ENCODE data around the gene ROM1.
A peak's percentile ranks its signal among the peaks of the same experiment; 100 is the strongest.
"Not testable (repeated sequence)": the region's sequence is repeated elsewhere in the genome, so short reads cannot be mapped to it uniquely, and the experiment has no call there.

ROM1 gene

GRCh38 chr11:62610814-62611704, 2.0 kb upstream of the ROM1 start:
- DNase-seq, result no peak

- DNase-seq, result peak; percentile 66 to 76 (median 68)
These were observed 1.2 kb upstream of the ROM1 start for GRCh38 chr11:62611705-62612365.

- no peak for DNase-seq
These were observed 278 bp downstream of the ROM1 start for GRCh38 chr11:62613291-62613778.

GRCh38 chr11:62614275-62614674, 1.2 kb downstream of the ROM1 start:
- no peak for DNase-seq

GRCh38 chr11:62615521-62615920, 2.5 kb downstream of the ROM1 start:
- DNase-seq, result no peak

- not testable (repeated sequence) for DNase-seq
These were observed 3.9 kb downstream of the ROM1 start for GRCh38 chr11:62616957-62617356.

- no peak for DNase-seq
These were observed 8.0 kb downstream of the ROM1 start for GRCh38 chr11:62621027-62621566.

GRCh38 chr11:62621567-62622470, 8.8 kb downstream of the ROM1 start, which contains the start of gene B3GAT3:
B3GAT3 (minus strand) TSS chr11:62621986; CDS start chr11:62621947, 39 bp downstream.
- peak; percentile 98 for DNase-seq

- DNase-seq, result no peak
These were observed 9.5 kb downstream of the ROM1 start for GRCh38 chr11:62622476-62623089.

GRCh38 chr11:62627713-62628112, 14.7 kb downstream of the ROM1 start:
- peak in 2 of 3 donors; percentile 20 to 26 for DNase-seq

GRCh38 chr11:62632492-62632891, 19.4 kb downstream of the ROM1 start:
- DNase-seq, result no peak

- DNase-seq, result no peak
These were observed 31.2 kb downstream of the ROM1 start for GRCh38 chr11:62644220-62644619.

- peak in 1 of 3 donors; percentile 18 for DNase-seq
These were observed 32.6 kb downstream of the ROM1 start for GRCh38 chr11:62645671-62645945.

GRCh38 chr11:62645946-62646824, 33.1 kb downstream of the ROM1 start, which contains the start of gene GANAB:
GANAB (minus strand) TSS chr11:62646613; CDS start chr11:62646599, 14 bp downstream.
- DNase-seq, result peak; percentile 99 to 100 (median 100)

GRCh38 chr11:62646825-62647608, 34.0 kb downstream of the ROM1 start:
- DNase-seq, result no peak

- DNase-seq, result no peak
These were observed 34.5 kb downstream of the ROM1 start for GRCh38 chr11:62647609-62648005.

- DNase-seq, result no peak
These were observed 35.3 kb downstream of the ROM1 start for GRCh38 chr11:62648185-62648966.

GRCh38 chr11:62648967-62649364, 35.9 kb downstream of the ROM1 start:
- DNase-seq, result no peak

GRCh38 chr11:62649486-62649885, 36.4 kb downstream of the ROM1 start:
- no peak for DNase-seq

Measured in suppressor macrophage treated with lipopolysaccharide for 1 hour (primary cell).